GM12892 (cell line): ENCODE measurements around the gene RPS3.

Source experiments
- POLR2A ChIP-seq: IDR thresholded peaks from 2 replicates; pipeline ENCODE4 v1.6.1; 2011; ENCODE audit warnings: low read depth, low read length, control low read depth
- POLR2AphosphoS5 ChIP-seq: IDR thresholded peaks from 2 replicates; pipeline ENCODE4 v1.6.1; 2011; ENCODE audit warnings: low read depth, low read length, control low read depth
- TAF1 ChIP-seq: IDR thresholded peaks from 2 replicates; pipeline ENCODE4 v1.6.1; 2011; ENCODE audit warnings: low read depth, mild to moderate bottlenecking, control low read depth, low read length, borderline replicate concordance

GRCh38 chr11:75383246-75383645, 16.1 kb upstream of the RPS3 start:
- TF ChIP-seq POLR2A (no peak), POLR2AphosphoS5 (no peak), TAF1 (no peak)
